ENCODE results near the gene RYR3.

RYR3 gene

DNA sequence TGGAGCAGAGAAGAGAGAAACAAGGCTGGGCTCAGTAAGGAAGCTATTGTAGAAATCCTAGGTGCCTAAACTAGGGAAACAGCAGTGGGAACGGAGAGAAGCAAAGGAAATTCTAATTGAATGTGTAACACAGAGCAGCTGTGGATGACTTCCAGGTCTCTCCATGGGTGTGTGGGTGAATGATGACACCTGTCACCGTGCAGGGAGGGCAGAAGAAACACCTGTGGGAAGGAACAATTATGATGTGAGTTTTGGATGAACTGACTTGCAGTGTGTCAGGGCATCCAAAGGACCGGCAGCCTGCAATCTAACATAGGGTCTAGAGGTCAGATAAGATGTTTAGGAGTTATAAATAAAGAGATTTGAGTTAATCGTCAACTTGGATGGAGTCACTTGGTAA is 144.2 kb downstream of the RYR3 start:
- DNase-seq, result no peak

- no peak for DNase-seq
These were observed 147.7 kb downstream of the RYR3 start for GRCh38 chr15:33458421-33458820.

DNA sequence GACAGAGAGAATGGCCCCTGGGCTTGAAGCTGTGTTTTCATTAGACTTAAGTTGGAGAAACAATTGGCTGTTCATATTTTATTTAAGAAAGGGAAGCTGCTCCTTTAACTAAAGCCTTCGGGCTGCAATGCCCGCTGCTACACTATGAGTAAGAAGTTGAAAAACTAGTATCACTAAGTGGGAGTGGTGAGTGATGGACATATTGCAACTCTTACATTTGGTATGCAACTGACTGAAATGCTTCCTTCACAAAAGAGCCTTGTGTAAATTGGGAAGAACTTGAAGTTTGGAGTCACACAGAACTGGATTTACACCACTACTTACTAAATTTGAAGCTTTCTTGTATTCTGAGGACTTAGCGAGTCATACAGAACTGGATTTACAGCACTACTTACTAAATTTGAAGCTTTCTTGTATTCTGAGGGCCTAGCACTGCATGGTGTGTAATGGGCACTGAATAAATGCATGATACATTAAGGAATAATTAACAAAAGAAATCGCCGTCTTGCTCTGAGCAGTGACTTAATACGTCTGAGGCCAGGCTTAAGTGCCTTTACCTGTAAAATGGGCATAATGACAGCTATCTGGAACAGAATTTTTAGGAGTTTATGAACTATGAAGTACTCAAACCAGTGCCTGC is 149.5 kb downstream of the RYR3 start:
- no peak for DNase-seq

- no peak for DNase-seq
These were observed 150.9 kb downstream of the RYR3 start for GRCh38 chr15:33461671-33462070.

DNA sequence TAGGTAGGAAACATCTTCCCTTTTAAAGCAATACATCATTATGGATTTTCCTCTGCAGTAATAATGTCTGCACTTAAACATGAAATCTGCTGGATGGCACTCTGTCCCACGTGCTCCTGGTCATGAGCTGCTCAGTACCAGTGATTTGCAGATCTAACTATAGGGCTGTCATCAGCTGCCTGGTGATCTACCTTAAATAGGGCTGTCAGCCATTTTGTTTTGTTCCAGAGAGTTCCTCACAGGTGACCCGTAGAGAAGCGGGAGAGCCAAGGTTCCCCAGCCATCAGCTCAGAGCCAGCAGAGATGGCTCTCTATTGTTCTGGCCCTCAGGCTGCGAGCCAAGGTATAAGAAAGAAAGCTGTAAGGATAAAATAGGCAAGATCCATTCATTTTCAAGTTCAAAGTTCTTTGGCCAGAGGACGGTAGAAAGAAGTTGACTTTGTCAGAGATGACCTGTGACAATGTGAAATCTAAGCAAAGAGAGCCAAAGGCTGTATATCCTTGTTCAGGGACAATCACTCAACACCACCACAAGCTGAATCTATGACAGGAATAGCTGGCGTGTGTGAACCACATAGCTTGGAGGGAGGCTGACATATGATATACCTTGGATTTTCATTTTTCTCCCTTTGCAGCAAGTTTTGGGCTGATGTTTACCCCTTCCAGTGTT is 156.5 kb downstream of the RYR3 start:
- no peak for DNase-seq

DNA sequence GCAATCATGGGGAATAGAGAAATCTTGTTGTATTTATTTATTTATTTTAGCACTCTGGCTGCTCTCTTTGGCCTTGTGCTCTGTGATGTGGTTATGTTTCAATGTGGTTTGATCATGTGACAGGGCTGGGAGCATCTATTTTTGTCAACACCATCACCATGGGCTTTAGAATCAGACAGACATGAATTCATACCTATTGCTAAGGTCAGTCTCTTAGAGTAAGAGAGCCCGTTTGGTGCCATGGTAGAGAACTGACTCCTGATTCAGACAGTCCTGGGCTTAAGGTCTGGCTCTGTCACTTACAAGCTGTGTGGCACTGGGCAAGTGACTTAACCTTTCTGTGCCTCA is 157.0 kb downstream of the RYR3 start:
- DNase-seq, result no peak

GRCh38 chr15:33468740-33469139 is 158.0 kb downstream of the RYR3 start:
- no peak for DNase-seq

DNA sequence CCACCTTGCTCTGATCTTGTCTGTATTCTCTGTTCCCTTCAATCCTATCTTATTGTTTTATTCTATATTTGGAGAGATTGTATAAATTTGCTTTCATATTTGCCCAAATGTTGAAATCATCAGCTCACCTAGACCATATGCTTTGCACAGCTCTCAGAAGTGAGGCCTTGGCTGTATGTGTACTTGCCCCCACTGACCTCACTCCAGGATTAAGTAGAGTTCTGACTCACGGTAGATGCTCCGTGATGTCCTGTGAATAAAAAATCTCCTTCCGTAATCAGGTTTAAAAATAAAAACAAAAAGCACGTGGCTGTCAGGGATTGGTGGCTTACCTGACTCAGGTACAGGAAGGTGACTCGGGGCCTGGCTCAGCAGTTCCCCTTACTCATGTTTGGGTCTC is 162.2 kb downstream of the RYR3 start:
- no peak for DNase-seq

- no peak for DNase-seq
These were observed 162.9 kb downstream of the RYR3 start for GRCh38 chr15:33473714-33474113.

GRCh38 chr15:33476076-33476475 is 165.3 kb downstream of the RYR3 start:
- DNase-seq, result no peak

DNA sequence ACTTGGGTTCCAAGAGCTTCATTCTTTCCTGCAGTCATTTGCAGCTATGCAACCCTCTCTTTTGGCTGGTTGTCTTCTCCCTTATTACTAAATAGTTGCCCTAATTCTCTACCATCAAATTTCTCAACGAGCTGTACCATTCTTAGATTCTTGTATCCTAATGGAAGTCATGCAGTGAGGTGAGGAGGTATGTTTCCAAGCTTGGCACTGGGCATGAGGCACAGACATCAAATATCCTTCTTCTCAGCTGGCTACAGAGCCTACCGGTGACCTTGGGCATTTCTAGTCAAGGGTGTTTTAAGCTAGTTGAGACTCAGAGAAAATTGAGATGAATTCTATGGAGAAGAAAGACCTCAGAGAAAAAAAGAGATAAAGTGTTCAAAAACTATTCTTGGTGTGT is 166.1 kb downstream of the RYR3 start:
- no peak for DNase-seq

- no peak for DNase-seq
These were observed 178.6 kb downstream of the RYR3 start for GRCh38 chr15:33489335-33489734.

DNA sequence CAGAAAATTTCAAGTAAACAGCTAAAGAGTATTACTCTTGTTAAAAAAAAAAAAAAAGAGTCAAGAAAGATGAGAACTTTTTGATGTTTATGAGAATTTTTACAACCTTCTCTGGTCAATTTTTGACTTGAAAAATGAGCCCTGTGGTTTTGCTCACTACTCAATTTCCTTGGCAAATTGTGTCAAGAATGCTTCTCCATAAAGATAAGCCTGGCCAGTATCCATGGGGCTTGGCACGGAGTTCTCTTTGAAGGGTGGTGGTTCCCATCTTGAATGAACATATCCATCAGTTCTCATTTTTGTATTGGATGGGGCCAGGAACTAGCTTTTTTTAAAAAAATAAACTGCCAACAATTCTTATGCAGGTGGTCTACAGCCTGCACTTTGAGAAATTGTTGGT is 179.9 kb downstream of the RYR3 start:
- DNase-seq, result no peak

- DNase-seq, result no peak
These were observed 181.8 kb downstream of the RYR3 start for GRCh38 chr15:33492434-33493052.

DNA sequence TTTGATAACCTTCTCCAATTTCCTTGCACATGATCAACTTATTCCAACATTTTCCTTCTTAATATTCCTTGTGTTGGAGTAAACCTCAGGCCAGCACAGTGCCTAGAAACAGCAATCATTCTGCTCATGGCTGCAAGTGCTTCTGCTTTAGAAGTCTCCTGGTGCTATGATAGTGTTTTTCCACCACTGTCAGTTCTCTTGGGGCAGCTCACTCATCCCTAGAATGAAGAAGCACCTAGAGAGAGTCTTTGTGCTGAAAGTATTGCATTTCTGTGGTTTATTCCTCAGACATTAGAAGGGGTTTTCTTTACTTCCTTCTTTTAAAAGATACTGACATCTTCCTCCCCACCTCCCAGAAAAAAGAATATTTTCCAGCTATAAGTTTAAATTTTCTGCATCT is 183.5 kb downstream of the RYR3 start:
- no peak for DNase-seq

GRCh38 chr15:33500432-33501195 is 189.8 kb downstream of the RYR3 start:
- no peak for DNase-seq

DNA sequence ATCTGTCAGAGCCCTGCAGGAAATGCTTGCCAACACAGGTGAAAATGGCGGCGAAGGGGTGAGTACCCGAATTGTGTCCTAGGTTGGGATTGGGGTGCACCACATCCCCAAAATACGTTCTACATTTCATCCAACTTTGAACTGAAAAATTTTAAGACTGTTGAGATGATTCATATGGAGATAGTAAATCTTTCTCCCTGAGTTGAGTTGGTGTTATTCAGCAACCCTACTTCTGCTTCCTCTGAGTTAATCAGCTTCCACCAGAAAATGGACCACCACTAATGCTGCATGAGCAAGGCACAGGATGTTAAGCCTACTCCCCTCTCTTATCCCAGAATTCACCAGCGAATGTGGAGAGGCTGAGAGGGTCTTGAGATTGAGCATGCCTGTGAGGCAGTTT is 192.9 kb downstream of the RYR3 start:
- DNase-seq, result no peak

DNA sequence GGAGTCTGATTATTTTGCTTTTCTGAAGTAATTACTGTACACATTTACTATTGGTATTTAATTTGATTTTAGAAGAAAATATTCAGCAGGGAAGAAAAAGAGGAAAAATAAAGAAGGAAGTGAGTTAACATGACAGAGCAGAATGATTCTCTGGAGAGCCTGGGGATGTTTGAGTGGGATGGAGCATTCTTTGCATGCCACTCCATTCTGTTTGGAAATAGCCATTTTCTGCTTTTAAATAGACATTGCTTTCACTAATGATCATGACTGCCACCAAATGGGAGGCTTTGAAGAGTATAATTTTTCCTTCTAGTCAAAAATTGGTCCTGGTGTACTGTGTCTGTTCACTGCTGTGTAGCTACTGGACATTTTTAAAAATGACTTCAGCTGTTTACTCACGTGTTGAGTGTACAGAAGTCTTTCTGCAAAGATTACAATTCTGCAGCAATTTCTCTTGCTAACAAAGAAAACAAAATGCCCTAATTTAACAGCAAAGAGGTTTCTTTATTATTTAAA is 196.1 kb downstream of the RYR3 start:
- no peak for DNase-seq

- no peak for DNase-seq
These were observed 197.9 kb downstream of the RYR3 start for GRCh38 chr15:33508703-33509102.

DNA sequence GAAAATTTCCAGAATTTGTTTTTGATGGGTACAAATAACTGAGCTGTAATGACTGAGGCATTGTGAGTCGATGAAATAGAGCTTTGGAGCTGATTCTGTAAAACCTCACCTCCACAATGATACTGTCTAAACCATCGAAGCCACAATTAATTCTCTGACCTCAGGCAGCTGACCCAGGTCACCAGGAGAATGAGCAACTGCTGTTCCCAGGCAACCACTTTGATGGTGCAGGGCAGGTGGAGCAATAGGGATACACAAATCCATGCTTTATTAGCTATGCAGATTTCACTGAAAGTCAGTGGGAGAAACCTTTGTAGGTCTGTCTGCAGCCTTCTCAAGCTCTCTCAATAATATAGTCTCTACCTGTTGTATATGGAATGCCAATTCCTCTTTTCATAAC is 204.4 kb downstream of the RYR3 start:
- no peak for DNase-seq

DNA sequence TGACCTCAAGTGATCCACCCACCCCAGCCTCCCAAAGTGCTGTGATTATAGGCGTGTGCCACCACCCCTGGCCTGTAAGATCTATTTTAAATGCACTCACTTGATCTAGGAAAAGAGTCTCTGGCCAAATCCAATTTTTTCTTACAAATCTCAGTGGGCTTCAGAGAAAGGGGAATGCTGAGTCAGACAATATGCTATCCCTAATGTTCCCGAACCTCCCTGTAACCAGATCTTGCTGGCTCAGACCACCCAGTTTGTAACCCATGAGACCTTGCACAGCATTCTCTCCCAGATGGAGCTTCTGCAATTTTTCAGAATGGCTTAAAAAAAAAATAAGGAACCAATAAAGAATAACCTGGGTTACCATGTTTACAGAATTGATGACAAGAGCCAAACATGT is 205.8 kb downstream of the RYR3 start:
- no peak for DNase-seq

DNA sequence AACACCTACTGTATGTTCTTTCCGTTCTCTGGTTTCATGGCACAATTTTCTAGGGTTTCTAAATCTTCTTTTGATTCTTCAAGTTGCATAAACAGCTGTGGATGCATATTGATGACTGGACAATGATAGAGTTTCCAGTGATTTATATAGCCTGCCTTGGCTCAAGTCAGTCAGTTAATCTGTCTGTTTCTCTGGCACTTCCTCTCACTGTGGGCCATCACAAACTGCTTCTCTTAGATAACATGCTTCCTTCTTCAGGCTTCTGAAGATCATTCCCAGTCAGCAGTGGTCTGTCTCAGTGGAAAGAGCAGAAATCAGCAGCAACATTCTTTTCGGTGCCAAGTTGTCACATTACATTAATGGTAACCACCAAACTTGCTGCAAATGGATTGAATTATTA is 207.2 kb downstream of the RYR3 start:
- no peak for DNase-seq

- DNase-seq, result no peak
These were observed 207.7 kb downstream of the RYR3 start for GRCh38 chr15:33518421-33518820.

DNA sequence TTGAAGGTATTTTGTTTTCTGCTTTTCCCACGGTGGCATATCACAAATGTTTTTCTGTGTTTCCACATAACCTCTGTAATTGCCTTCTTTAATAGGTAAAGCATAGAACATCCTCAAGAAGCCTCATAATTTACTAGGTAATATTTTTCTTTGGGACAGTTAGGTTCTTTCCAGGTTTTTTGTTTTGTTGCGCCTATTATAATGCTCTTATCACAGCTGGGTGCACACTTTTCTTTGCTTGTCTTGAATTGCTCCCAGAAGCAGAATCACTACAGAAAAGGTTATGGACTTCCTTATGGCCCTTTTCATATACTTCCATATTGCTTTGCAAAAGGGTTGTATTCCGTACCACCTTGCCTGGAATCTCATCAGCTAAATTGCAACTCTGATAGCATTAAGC is 213.5 kb downstream of the RYR3 start:
- DNase-seq, result no peak
